ENCODE results near the gene ARRB1. TPM values are rescaled to one million over a fixed set of nuclear protein-coding genes. Genes with fewer than 3 reads are reported as not detected.

ARRB1 gene
- polyA plus RNA-seq, 1 of the 3 experiments (the other 2 are of a cell fraction): 7.0 TPM

DNA sequence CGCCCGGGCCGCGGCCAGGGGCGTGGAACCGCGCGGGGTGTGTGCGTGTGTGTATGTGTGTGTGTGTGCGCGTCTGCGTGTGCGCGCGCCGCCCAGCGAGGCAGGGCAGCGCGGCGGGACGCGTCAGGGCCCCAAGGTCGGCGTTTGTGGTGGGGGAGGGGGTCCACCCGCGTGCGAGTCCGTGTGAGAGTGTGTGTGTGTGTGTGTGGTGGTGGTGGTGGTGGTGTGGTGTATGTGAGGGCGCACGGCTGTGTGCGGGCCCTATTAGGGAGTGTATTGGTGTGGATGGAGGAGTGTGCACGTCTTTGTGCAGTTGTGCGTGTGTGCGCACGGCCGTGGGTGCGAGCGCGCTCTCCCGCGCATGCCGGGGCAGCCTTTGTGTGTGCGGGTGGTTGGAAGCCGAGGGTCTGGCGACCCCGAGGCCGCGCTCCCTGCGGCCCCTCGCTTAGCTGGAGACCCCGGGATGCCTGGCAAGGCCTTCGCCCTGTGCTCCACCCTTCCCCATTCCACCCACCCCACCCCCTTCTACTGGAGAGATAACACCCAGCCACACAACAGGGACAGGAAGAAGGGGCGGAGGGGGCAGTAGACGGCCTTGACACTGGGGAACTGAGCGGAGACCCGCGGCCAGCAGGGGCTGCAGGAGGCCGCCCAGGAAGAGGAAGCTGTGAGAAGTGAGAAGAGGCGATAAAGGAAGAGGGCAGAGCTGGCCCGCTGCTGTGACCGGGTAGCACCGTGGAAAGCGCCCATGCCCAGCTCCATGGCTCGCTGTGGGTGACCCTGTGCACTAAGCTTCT, 528 bp upstream of the ARRB1 start (continued):
- peak; percentile 70; the same call in 1 of the 2 replicates for TF ChIP-seq REST (IDR thresholded peaks at IDR 0.05; ENCODE audit: low read depth, low read length)
- no peak for TF ChIP-seq MEF2A (IDR thresholded peaks at IDR 0.05; ENCODE audit: borderline replicate concordance, low read depth)
- TF ChIP-seq TAF1 (IDR thresholded peaks at IDR 0.05; ENCODE audit: borderline replicate concordance, low read depth, low read length): no peak
- no peak for TF ChIP-seq POLR2AphosphoS5 (IDR thresholded peaks at IDR 0.05; ENCODE audit: low read depth, low read length)
- no peak for TF ChIP-seq FOSL2 (IDR thresholded peaks at IDR 0.05; ENCODE audit: borderline replicate concordance, low read depth)
- TF ChIP-seq RCOR1 (IDR thresholded peaks at IDR 0.05; ENCODE audit: low read length): no peak
- no peak for TF ChIP-seq EZH2phosphoT487 (IDR thresholded peaks at IDR 0.05; ENCODE audit: borderline replicate concordance, low read depth)
- 0 out of 2 replicates have a peak, but pooled peaks have one; percentile 41 for TF ChIP-seq FOXJ3 (CRISPR knock-in tag; IDR thresholded peaks at IDR 0.05)
- TF ChIP-seq FOXM1 (IDR thresholded peaks at IDR 0.05; ENCODE audit: low read depth): no peak
- TF ChIP-seq, protein P1, sequence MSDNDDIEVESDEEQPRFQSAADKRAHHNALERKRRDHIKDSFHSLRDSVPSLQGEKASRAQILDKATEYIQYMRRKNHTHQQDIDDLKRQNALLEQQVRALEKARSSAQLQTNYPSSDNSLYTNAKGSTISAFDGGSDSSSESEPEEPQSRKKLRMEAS (IDR thresholded peaks at IDR 0.05; ENCODE audit: low read depth): no peak
- no peak for TF ChIP-seq NFIC (IDR thresholded peaks at IDR 0.05; ENCODE audit: borderline replicate concordance)
- no peak for TF ChIP-seq CHD2 (IDR thresholded peaks at IDR 0.05; ENCODE audit: low read length, partially characterized antibody)

GRCh38 chr11:75350743-75351540, 519 bp downstream of the ARRB1 start:
- Histone ChIP-seq H3K4me1 (ENCODE audit: control insufficient read depth in 1 of 2, insufficient read depth in 2 of 2, low read depth in 1 of 2, low read length in 1 of 2) (peaks cover 25 to 55% of the 10 kb centered on the region in 2 experiments; a peak in 3 of 4 replicates), H3K9me3 (no peaks in the 10 kb centered on the region), H4K20me1 (ENCODE audit: insufficient read depth) (no peaks in the 10 kb centered on the region), H3K27me3 (ENCODE audit: insufficient read depth) (no peaks in the 10 kb centered on the region), H3K4me2 (peak overlapping the region; percentile 94), H3K9me2 (no peaks in the 10 kb centered on the region), H3K36me3 (replicated peaks in 1 of 2; ENCODE audit: control insufficient read depth in 1 of 2, insufficient read depth in 2 of 2, low read length in 1 of 2) (no peaks in the 10 kb centered on the region), H3K4me3 (ENCODE audit: low read depth in 2 of 2, low read length in 1 of 2) (peak overlapping the region; percentile 64 to 73), H3K27ac (ENCODE audit: low read depth in 2 of 2, low read length in 1 of 2) (peak overlapping the region in 1 of 2 experiments; percentile 96; a peak in 1 of 4 replicates), H3K79me2 (ENCODE audit: insufficient read depth) (no peaks in the 10 kb centered on the region), H3F3A (replicated peaks; ENCODE audit: insufficient read depth) (peaks cover 17% of the 10 kb centered on the region), H2AFZ (ENCODE audit: low read depth) (peak overlapping the region; percentile 83; the same call in 1 of the 2 replicates), H3K9ac (peak overlapping the region; percentile 60; the same call in 1 of the 2 replicates)
- ChIA-PET CTCF (interaction anchor here (0.6 to 3.6 kb wide), 9 partner anchors 9 to 208 kb away, joined by 3 to 24 read pairs (median 4); no protein-coding TSS in a partner anchor), POLR2A (interaction anchor here (1.8 kb wide), 1 partner anchor 11 kb away, joined by 8 read pairs; no protein-coding TSS in a partner anchor)
- 36% methylated on average over 26 of the region's 47 CpGs for WGBS (ENCODE audit: low lambda C conversion rate)
- DNase-seq: peak; percentile 67
- TF ChIP-seq RXRA (IDR thresholded peaks at IDR 0.05; ENCODE audit: borderline replicate concordance, low read depth) (no peak), MXI1 (IDR thresholded peaks at IDR 0.05; ENCODE audit: low read depth, low read length) (peak; percentile 67; the same call in 1 of the 2 replicates), SIN3A (IDR thresholded peaks at IDR 0.05; ENCODE audit: borderline replicate concordance, low read depth, low read length) (no peak)
- TF ChIP-seq, protein P1 (IDR thresholded peaks at IDR 0.05; ENCODE audit: low read depth): 0 out of 2 replicates have a peak, but pooled peaks have one; percentile 19
- TF ChIP-seq, protein P2, sequence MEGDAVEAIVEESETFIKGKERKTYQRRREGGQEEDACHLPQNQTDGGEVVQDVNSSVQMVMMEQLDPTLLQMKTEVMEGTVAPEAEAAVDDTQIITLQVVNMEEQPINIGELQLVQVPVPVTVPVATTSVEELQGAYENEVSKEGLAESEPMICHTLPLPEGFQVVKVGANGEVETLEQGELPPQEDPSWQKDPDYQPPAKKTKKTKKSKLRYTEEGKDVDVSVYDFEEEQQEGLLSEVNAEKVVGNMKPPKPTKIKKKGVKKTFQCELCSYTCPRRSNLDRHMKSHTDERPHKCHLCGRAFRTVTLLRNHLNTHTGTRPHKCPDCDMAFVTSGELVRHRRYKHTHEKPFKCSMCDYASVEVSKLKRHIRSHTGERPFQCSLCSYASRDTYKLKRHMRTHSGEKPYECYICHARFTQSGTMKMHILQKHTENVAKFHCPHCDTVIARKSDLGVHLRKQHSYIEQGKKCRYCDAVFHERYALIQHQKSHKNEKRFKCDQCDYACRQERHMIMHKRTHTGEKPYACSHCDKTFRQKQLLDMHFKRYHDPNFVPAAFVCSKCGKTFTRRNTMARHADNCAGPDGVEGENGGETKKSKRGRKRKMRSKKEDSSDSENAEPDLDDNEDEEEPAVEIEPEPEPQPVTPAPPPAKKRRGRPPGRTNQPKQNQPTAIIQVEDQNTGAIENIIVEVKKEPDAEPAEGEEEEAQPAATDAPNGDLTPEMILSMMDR (IDR thresholded peaks at IDR 0.05): peak; percentile 13; the same call in 1 of the 2 replicates

Measured in SK-N-SH (cell line).